Measurements from ENCODE around the gene NDUFAB1. TPM values are rescaled to one million over a fixed set of nuclear protein-coding genes. Genes with fewer than 3 reads are reported as not detected.
A peak's percentile ranks its signal among the peaks of the same experiment; 100 is the strongest.

The NDUFAB1 gene
- total RNA-seq, 1 experiment from 2014 or later = 184 TPM

DNA sequence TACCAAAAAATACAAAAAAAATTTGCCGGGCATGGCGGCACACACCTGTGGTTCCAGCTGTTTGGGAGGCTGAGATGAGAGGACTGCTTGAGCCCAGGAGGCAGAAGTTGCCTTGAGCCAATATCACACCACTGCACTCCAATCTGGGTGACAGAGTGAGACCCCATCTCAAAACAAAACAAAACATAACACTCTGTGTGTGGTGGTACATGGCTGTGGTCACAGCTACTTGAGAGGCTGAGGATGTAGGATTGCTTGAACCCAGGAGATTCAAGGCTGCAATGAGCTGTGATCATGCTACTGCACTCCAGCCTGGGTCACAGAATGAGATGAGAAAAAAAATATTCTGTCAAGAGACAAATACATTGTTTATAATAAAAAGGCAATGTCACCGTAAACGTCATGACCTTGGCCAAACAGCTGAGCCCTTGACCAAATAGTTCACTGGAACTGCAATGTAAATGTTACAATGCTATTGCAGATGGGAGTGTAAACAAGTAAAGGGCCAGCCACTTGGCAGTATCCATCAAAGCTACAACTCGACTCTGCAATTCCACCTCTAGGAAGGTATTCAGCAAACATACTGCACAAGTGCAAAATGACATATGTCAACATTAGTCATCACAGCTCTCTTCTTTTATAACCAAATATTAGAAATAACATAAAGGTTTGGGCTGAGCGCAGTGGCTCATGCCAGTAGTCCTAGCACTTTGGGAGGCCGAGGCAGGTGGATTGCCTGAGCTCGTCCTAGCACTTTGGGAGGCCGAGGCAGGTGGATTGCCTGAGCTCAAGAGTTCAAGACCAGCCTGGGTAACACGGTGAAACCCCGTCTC is 55.9 kb downstream of the NDUFAB1 start:
- intact Hi-C loops (cut with micrococcal nuclease; ENCODE audit: unreplicated experiment) = no loop called here
- ChIA-PET CTCF (no interaction called here), POLR2A (ENCODE audit: low non-redundant PET) (no interaction called here)
- TF ChIP-seq, protein P1, sequence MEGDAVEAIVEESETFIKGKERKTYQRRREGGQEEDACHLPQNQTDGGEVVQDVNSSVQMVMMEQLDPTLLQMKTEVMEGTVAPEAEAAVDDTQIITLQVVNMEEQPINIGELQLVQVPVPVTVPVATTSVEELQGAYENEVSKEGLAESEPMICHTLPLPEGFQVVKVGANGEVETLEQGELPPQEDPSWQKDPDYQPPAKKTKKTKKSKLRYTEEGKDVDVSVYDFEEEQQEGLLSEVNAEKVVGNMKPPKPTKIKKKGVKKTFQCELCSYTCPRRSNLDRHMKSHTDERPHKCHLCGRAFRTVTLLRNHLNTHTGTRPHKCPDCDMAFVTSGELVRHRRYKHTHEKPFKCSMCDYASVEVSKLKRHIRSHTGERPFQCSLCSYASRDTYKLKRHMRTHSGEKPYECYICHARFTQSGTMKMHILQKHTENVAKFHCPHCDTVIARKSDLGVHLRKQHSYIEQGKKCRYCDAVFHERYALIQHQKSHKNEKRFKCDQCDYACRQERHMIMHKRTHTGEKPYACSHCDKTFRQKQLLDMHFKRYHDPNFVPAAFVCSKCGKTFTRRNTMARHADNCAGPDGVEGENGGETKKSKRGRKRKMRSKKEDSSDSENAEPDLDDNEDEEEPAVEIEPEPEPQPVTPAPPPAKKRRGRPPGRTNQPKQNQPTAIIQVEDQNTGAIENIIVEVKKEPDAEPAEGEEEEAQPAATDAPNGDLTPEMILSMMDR (conservative IDR thresholded peaks at IDR 0.05; ENCODE audit: low read depth, low read length) = no peak
- Histone ChIP-seq H3K27ac (ENCODE audit: low read depth, low read length, poor library complexity, severe bottlenecking) (no peak overlapping the region), H3K27me3 (replicated peaks; ENCODE audit: insufficient read depth, low read depth, low read length, poor library complexity) (no peaks in the 10 kb centered on the region), H3K4me3 (ENCODE audit: low read depth, low read length, poor library complexity, severe bottlenecking) (no peak overlapping the region), H3K36me3 (ENCODE audit: insufficient read depth, low read length, poor library complexity, severe bottlenecking) (peaks cover 40% of the 10 kb centered on the region), H3K9me3 (ENCODE audit: low read depth, low read length, poor library complexity, severe bottlenecking) (no peaks in the 10 kb centered on the region), H3K4me1 (ENCODE audit: insufficient read depth, low read length, poor library complexity, severe bottlenecking) (no peaks in the 10 kb centered on the region)
- no TSS peak for BruUV-seq (replicated peaks)
- no peak for DNase-seq (ENCODE audit: low spot score)

DNA sequence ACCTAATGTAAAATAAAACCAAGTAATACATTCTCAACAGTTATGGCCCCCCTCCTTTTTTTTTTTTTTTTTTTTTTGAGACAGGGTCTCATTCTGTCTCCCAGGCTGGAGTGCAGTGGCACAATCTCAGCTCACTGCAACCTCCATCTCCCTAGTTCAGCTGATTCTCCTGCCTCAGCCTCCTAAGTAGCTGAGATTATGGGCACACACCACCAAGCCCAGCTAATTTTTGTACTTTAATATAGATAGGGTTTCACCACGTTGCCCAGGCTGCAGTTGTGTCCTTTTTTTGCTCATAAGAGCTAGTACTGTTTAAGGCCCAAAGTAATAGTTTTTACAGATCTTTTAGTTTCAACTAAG is 57.2 kb downstream of the NDUFAB1 start:
- Histone ChIP-seq H3K4me3 (ENCODE audit: low read depth, low read length, poor library complexity, severe bottlenecking) (no peak overlapping the region), H3K9me3 (ENCODE audit: low read depth, low read length, poor library complexity, severe bottlenecking) (no peaks in the 10 kb centered on the region), H3K4me1 (ENCODE audit: insufficient read depth, low read length, poor library complexity, severe bottlenecking) (no peaks in the 10 kb centered on the region), H3K27me3 (replicated peaks; ENCODE audit: insufficient read depth, low read depth, low read length, poor library complexity) (no peaks in the 10 kb centered on the region), H3K36me3 (ENCODE audit: insufficient read depth, low read length, poor library complexity, severe bottlenecking) (peaks cover 47% of the 10 kb centered on the region), H3K27ac (ENCODE audit: low read depth, low read length, poor library complexity, severe bottlenecking) (peak overlapping the region; percentile 38)
- TF ChIP-seq, protein P1 (conservative IDR thresholded peaks at IDR 0.05; ENCODE audit: low read depth, low read length) = no peak
- no peak for TF ChIP-seq EZH2 (IDR thresholded peaks at IDR 0.05; ENCODE audit: borderline replicate concordance, low read depth, low read length, poor library complexity, severe bottlenecking)
- intact Hi-C loops (cut with micrococcal nuclease; ENCODE audit: unreplicated experiment) = no loop called here
- no TSS peak for BruUV-seq (replicated peaks)
- ChIA-PET POLR2A (ENCODE audit: low non-redundant PET) (interaction anchor here (0.6 kb wide), 1 partner anchor 8 kb away, joined by 13 read pairs; no protein-coding TSS in a partner anchor), CTCF (interaction anchor here (0.6 kb wide), 1 partner anchor 37 kb away, joined by 7 read pairs; no protein-coding TSS in a partner anchor)
- no peak for DNase-seq (ENCODE audit: low spot score)

DNA sequence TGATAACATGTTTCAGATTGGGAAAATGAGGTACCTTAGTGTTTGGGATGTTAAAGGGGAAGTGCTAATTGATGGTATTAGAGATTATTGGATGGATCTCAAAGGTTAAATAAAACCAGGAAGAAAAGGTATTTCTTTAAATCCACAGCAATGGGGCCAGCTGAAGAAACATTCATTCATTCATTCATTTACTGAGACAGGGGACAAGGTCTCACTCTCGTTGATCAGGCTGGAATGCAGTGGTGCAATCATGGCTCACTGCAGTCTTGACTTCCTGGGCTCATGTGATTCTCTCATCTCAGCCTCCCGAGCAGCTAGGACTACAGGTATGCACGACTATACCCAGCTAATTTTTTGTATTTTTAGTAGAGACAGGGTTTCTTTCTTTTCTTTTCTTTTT is 58.7 kb downstream of the NDUFAB1 start:
- no TSS peak for BruUV-seq (replicated peaks)
- DNase-seq (ENCODE audit: low spot score) = no peak
- Histone ChIP-seq H3K27ac (ENCODE audit: low read depth, low read length, poor library complexity, severe bottlenecking) (no peak overlapping the region), H3K36me3 (ENCODE audit: insufficient read depth, low read length, poor library complexity, severe bottlenecking) (peaks cover 45% of the 10 kb centered on the region), H3K27me3 (replicated peaks; ENCODE audit: insufficient read depth, low read depth, low read length, poor library complexity) (no peaks in the 10 kb centered on the region), H3K9me3 (ENCODE audit: low read depth, low read length, poor library complexity, severe bottlenecking) (no peaks in the 10 kb centered on the region), H3K4me1 (ENCODE audit: insufficient read depth, low read length, poor library complexity, severe bottlenecking) (no peaks in the 10 kb centered on the region), H3K4me3 (ENCODE audit: low read depth, low read length, poor library complexity, severe bottlenecking) (no peak overlapping the region)
- POLR2A ChIA-PET (ENCODE audit: low non-redundant PET) = no interaction called here
- intact Hi-C loops (cut with micrococcal nuclease; ENCODE audit: unreplicated experiment) = no loop called here
- CTCF ChIA-PET = interaction anchor here (0.6 kb wide), 1 partner anchor 152 kb away, joined by 3 read pairs; no protein-coding TSS in a partner anchor
- TF ChIP-seq, protein P1 (conservative IDR thresholded peaks at IDR 0.05; ENCODE audit: low read depth, low read length) = no peak
- TF ChIP-seq EZH2 (IDR thresholded peaks at IDR 0.05; ENCODE audit: borderline replicate concordance, low read depth, low read length, poor library complexity, severe bottlenecking) = no peak
